GM21390 (cell line): ENCODE data around the gene MFSD6.
"Not testable (repeated sequence)": the region's sequence is repeated elsewhere in the genome, so short reads cannot be mapped to it uniquely, and the experiment has no call there.

Experiments used
- ATAC-seq: cut with Tn5 transposase; IDR thresholded peaks from one replicate; pipeline ENCODE4 v1.9.1; 2021; ENCODE audit not compliant: unreplicated experiment

The MFSD6 gene

DNA sequence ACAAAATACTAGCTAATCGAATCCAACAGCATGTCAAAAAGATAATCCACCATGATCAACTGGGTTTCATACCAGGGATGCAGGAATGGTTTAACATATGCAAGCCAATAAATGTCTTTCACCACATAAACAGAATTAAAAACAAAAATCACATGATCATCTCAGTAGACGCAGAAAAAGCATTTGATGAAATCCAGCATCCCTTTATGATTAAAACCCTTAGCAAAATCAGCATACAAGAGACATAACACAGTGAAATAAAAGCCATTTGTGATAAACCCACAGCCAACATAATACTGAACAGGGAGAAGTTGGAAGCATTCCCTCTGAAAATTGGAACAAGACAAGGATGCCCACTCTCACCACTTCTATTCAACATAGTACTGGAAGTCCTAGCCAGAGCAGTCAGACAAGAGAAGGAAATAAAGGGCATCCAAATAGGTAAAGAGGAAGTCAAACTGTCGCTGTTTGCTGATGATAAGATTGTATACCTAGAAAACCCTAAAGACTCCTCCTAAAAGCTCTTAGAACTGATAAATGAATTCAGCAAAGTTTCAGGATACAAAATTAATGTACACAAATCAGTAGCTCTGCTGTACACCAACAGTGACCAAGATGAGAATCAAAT, 86.6 kb downstream of the MFSD6 start:
- ATAC-seq: not testable (repeated sequence)

DNA sequence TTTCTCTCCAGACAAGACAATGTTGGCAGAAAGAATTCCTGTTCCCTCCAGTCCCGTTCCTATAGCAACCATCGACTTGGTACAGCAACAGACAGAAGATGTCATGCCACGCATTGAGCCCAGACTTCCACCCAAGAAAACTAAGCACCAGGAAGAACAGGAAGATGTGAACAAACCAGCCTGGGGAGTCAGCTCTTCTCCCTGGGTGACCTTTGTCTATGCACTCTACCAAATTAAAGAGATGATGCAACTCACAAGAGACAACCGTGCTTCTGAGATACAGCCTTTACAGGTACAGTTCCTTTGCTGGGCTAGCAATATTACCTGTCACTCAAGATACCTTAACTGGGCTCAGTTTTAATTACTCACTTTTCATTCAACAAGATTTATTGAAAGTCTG, 89.3 kb downstream of the MFSD6 start:
- no peak for ATAC-seq

DNA sequence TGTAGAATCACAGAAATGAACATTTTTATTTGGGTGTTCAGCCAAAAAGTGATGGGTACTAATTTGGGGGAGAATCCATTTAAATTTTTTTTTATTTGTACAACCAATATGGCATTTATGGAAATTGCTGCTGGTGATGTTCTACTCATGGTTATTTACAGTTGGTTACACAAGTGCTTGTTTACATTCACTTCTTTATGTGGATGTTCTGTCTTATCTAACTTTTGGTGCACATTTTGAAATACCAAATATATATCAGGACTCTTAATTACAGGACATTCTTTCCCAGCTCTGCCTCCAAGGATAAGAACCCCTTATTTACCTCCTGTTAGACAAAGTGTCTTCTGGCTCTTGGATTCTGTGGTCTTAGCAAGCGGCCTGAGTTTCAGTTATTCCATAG, 91.1 kb downstream of the MFSD6 start:
- ATAC-seq: no peak

DNA sequence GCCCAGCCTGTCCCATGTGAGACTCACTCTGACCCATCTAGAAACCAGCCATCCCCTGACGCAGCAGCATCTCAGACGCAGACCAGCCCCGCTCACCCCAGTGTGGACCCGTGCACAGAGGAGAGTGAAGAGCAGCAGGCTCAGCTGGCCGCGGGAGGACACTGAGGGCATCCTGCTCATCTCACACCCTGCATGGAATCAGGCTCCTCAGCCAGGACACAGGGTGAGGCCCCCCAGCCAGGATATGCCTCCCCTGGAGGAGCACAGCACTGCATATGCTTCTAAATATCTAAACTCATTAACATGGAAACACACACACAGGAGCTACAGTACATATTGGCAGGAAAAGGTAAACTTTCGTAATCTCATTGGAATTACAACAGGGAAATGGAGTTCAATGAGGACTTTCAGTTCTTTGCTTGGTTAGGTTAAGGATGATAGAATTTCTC, 91.9 kb downstream of the MFSD6 start:
- ATAC-seq: no peak

DNA sequence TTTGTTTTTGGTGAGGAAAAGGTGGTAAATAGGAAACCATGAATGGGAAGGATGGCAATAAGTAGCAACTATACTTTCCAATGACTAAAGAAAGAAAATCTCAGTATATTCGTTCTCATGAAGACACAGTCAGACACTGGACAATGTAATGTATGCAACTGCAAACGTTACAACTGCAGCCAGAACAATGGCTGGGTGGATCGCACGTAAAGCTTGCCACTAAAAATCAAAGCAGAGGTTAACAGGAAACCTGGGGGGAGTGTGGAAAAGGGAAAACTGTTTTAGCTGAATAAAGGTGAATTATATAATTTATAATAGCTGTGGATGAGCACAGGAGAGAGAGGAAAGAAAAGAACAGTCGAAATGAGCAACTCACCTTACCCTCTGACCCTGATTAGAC, 93.1 kb downstream of the MFSD6 start:
- no peak for ATAC-seq

DNA sequence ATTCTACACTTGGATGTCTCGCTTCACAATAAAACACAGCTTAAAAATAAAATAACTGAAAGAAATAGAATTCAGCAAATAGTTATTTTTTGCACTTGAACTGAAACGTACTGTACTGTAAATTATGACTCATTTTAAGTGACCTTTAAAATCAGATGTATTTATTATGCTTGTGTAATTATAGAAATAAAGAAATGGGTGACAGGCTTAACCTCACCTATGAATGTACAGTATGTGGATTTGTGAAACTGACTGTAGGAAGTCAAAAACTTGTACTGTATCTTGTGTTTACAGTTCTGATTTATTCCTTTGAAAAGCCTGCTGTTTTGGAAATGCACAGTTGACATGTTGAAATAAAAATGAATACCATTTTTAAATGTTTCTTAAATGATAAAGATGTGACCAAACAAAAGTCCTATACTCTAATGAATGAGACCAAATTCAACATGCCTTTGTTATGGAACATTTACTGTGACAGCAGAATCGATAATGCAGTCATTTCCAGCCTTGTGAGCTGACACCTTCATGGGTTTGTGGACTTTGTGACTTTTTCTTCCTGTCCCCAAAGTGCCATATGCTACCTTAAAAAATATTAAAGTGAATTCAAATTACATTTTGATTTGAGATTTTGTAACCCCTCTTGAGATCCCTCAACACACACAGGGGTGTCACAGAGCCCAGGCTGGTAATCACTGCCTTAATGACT, 93.7 kb downstream of the MFSD6 start:
- no peak for ATAC-seq

DNA sequence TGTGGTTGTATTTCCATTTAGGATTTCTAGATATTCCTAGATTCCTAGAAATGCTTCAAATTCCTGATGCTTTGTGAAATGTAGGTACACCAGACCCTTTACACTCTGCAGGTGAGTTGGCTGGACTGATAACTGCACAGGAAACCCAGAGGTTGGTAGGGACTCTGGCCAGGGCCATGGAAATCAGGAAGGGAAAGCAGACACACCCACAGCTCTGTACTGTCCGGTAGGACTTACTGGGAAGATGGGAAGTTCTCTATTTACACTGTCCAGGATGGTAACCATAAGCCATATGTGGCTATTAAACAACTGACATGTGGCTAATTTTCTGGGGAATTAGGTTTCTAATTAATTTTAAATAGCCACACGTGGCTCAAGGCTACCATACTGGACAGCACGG, 94.9 kb downstream of the MFSD6 start:
- no peak for ATAC-seq

DNA sequence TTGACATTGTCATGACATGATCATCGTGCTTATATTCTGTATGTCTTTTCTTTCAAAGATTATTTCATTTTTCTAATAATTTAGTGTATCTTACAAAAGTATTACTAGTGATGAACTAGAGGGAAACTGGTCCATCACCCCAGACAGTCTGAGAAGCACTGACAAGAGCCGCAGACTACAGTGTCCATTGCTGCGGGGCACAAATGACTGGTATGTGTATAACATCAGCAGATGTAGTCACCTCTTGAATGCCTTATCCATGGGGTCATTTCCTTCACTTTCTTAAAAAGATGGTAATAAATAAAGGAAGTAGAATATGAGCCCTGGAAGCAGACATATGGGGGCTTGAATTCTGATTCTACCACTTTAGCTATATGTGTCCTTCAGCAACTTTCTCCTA, 96.8 kb downstream of the MFSD6 start:
- no peak for ATAC-seq

DNA sequence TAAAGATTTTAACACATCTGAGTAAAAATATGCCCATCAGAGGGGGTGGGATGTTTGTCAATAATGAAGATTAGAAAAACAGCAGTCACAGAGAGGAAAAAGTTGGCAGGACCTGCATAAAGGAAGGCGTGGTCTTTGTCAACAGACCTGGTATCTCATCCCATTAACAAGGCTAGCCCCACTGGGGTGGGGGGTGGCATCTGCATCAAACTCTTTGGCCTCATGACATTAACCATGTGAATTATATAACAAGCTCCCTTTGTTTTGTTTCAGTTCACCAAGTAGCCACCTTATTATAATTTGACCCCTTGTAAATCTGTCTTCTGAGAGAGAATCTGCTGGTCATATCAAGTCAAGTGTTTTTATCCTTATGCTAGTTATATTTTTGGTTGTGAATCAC, 97.5 kb downstream of the MFSD6 start:
- ATAC-seq: no peak

DNA sequence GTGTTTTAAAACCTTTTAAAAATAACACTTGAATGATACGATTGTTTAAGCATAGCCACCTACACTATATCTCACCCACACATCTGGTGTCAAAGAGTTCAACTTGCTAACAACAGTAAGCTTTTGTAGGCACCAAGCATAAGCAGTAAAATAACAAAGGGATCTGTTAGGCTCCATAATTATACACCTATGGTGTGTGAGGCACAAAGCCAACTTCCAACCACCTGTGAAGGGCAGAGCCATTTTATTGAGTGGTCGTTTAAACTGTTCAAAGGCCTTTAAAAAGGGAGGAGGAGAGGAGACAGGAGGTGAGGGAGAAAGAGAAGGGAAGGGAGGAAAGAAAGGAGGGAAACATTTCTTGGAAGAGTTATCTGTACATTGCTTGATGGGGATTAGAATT, 98.5 kb downstream of the MFSD6 start:
- ATAC-seq: no peak

DNA sequence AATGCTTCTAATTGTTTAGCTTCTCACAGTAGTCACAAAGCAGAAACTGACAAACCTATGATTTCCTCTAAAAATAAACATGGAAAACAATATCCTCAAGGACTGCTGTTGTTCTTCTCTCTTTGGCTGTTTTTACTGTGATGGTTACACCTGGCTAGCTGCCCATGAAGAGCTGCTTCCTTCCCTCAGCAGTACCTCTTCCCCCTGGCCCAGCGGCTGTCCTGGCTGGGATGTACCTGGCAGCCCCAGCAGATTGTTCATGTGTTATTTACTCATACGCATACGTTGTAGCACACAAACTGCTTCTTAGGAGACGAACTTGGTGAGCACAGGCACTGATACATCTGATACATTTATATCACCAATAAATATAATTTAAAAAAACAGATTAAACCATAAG, 99.0 kb downstream of the MFSD6 start:
- ATAC-seq: no peak

DNA sequence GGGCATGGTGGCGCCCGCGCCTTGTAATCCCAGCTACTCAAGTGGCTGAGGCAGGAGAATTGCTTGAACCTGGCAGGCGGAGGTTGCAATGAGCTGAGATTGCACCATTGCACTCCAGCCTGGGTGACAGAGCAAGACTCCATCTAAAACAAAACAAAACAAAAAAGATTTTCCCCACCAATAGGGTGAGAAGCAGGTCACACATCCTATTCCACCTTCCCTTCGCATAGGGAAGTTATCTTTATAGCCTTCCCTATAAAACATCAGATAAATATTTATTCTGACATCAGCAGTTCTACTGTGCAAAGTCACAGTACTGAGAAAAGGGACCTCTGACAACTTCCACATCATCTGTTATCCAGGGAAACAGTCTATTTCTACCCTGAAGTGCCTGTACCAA, 101.7 kb downstream of the MFSD6 start:
- not testable (repeated sequence) for ATAC-seq

DNA sequence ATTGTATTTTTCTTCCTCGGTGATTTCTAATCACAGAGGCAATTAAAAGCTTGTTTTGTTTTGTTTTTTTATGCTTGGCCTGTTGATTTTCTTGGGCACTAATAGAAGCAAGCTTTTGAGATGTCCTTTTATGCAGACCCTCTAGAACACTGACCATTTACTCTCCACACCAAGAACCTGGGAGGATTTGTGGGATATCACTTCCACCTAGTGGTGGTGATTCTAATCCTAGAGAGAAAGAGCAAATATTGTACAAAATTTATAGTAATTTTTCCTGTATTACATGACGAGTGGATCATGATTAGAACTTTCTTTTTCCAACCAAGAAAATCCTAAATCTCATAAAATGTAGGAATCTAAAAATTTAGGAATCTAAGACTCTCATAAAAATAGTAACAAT, 102.9 kb downstream of the MFSD6 start:
- no peak for ATAC-seq

DNA sequence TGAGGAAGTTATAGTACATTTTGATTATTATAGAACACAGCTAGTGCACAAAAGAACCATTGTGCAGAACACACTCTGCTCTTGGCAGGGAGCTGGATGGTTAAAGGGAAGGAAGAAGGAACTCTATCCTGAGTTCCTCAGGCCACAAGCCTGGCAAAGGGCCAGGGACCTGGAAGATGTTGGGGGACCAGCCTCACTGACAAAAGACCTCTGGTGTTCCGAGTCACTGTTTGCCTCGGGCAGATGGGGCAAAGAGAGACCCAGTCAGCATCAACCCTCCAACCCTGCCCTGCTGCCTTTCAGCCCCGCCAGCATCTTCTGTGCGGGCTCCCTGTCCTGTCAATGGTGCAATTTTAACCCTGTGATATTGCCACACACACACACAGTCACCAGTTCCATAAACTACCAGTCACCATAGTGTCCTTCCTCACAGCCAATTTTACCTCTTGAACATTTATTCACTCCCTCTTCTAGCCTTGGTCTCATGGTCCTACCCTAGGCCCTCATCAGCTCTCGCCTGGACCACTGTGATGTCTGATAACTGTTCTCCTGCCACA, 104.5 kb downstream of the MFSD6 start:
- no peak for ATAC-seq

DNA sequence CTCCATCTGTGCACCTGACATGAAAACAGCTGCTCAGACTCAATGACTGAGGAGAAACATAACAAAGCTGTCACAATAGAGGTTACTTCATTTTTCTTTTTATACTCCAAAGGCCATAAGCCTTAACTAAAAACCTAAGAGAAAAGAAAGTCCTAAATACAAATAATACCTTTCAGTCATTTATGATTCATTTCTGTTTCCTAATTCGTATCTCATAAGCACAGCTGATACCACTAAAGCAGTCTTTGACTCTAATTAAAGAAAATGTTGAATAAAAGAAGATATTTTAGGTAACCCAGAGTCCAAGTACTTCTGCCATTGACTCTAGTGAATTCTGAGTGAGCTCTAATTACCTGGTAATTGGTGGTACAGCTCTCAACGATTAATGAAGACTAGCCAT, 105.7 kb downstream of the MFSD6 start:
- no peak for ATAC-seq

DNA sequence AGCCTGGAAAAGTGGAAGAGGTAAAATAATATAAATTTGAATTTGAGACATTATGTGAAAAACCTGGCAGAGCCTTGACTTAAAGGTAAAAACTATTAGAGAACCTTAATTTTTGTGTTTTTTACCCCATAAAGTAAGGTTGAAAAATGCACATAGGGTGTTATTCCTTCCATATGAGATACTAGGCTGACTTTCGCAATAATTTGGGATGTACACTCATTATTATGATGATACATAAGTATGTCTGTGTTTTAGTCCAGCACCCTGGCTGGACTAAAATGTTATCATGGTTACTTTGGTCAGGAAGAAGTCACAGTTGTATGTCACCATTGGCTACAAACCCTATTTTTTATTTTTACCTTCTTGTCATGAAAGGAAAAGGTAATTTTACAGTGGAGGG, 106.5 kb downstream of the MFSD6 start:
- ATAC-seq: no peak

DNA sequence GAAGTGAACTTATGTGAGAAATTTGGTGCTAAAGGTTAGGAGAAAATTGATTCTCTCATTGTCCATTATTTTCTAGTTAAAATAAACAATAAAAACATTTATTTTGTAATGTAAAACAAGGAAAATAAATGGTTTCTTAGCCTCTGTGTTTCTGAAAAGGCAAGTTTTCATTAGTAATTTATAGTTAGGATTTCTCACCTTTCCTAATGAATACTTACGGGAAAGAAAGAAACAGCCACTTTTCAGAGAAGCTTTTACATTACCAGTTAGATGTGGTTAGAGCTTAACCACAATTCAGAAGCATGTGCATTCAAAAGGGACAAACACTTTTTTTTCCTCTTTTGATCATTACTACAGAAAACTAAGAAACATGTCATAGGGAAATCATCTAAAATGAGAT, 107.5 kb downstream of the MFSD6 start:
- ATAC-seq: no peak

DNA sequence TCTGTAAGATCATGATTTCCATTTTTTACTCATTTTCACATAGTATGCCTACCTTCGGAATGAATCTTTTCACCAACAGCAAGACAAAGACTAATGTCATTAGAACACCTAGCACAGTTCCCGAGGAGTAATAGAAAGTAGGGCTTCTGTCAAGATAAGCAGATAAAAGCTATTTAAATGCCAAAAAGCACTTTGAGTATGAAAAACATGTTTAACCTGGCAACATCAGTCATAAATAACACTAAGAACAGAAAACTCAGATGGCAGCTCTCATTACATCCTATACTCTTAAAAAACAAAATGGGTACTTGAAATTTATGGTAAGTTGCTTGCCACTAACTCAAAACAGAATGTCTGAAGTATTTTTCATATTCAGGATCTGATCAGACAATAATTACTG, 109.3 kb downstream of the MFSD6 start:
- ATAC-seq: no peak

DNA sequence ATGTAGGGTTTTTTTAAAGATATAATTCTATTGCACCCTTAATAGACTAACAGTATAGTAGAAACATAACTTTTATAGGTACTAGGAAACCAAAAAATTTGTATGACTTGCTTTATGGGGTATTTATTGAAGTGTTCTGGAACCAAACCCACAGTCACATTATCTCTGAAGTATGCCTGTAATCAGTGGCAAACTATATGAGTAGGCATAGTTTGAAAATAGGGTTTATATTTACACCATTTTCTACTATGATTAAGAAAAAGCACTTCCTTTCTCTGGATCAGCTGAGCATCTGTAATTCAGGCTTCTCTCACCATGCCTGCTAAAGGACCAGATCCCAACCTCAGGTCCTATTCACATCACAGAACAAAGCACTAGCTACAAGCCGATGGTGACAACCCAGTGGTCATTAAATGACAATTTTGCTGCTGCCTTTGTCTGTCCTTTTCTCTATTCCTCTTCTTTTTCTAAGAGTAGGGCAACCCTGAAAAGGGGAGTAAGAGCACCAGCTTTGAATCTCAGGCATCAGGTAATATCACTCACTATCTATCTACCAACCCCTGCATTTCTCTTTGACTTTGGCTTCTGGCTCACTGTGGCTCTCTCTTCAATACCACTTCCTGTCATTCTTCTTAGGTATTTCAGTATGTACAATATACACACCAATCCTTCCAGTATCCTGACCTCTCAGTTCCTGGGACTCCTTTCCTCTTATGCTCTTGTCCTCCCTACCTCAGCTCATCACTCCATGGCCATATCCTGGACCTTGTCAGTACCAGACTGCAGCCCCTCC, 112.0 kb downstream of the MFSD6 start:
- no peak for ATAC-seq

DNA sequence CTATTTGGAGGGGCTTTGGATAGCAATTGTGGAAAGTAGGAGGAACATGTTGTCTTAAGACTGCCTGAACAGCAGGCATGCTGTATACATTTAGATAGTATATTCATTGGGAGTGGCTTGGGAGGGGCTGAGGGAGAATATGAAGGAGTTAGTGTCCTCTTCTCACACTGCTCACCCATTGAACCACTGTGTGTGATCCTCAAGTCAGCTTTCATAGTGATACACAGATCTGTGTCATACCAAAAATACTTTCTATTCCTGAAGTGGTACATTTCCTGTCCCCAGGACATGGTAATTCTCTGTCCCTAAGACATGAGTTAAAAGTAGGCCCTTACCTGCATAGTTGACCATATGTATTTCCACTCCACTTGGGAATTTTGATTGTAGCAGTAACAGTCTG, 116.8 kb downstream of the MFSD6 start:
- ATAC-seq: no peak

DNA sequence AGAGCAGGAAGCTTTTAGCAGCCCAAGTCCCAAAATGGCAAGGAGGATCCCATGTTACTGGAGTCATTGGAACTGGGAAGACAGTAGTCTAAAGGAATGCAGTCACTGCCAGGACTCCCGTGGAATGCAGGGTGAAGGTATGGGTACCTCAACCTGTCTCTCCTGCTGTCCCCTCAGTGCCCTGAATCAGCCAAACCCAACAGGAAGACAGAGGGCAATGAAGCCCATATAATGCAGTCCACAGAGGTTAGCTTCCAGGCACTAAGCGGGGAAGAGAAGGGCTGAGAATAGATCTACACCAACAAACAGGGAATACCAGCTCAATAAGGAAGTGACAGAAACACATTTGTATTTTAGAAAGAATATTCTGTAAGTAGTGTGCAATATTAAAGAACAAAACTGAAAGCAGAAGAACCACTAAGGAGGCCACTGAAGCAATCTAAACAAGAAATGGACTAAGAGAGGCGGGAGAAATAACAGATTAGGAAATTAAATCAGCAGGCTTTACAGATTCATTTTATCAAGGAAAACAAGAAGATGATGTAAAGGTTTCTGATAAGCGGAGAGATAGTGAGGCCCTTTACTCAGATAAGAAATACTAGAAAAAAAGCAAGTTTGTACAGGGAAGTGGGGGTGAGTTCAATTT, 118.1 kb downstream of the MFSD6 start:
- ATAC-seq: no peak
